NCI-H2081 (cell line): ENCODE results near the gene FOXP2.
"Not testable (repeated sequence)": the region's sequence is repeated elsewhere in the genome, so short reads cannot be mapped to it uniquely, and the experiment has no call there.

Experiments
- DNase-seq, 2 experiments: peaks; one replicate each; lab custom pipeline; 2025; lab: John Stamatoyannopoulos, UW

The FOXP2 gene

GRCh38 chr7:114588506-114588905, 173.9 kb downstream of the FOXP2 start:
- DNase-seq, result no peak

- no peak for DNase-seq
Observed at GRCh38 chr7:114589436-114589835, 174.8 kb downstream of the FOXP2 start.

GRCh38 chr7:114590298-114590697, 175.7 kb downstream of the FOXP2 start:
- no peak for DNase-seq

GRCh38 chr7:114598946-114599345, 184.3 kb downstream of the FOXP2 start:
- no peak for DNase-seq

- DNase-seq, result no peak
Observed at GRCh38 chr7:114606100-114606499, 191.5 kb downstream of the FOXP2 start.

GRCh38 chr7:114608822-114609221, 194.2 kb downstream of the FOXP2 start:
- not testable (repeated sequence) for DNase-seq

- no peak for DNase-seq
Observed at GRCh38 chr7:114620208-114620607, 205.6 kb downstream of the FOXP2 start.

GRCh38 chr7:114622221-114622620, 207.6 kb downstream of the FOXP2 start:
- DNase-seq, result peak in 1 of 2 experiments; percentile 41

- no peak for DNase-seq
Observed at GRCh38 chr7:114623146-114623545, 208.5 kb downstream of the FOXP2 start.

- no peak for DNase-seq
Observed at GRCh38 chr7:114627231-114627630, 212.6 kb downstream of the FOXP2 start.

GRCh38 chr7:114628362-114628761, 213.7 kb downstream of the FOXP2 start:
- DNase-seq, result no peak

GRCh38 chr7:114629762-114630161, 215.1 kb downstream of the FOXP2 start:
- DNase-seq, result no peak

GRCh38 chr7:114630201-114630990, 215.8 kb downstream of the FOXP2 start:
- peak; percentile 50 to 54 for DNase-seq

- peak in 1 of 2 experiments; percentile 28 for DNase-seq
Observed at GRCh38 chr7:114631249-114631822, 216.7 kb downstream of the FOXP2 start.

- no peak for DNase-seq
Observed at GRCh38 chr7:114639451-114639850, 224.8 kb downstream of the FOXP2 start.

GRCh38 chr7:114644455-114644854, 229.8 kb downstream of the FOXP2 start:
- peak in 1 of 2 experiments; percentile 27 for DNase-seq

GRCh38 chr7:114645451-114645850, 230.8 kb downstream of the FOXP2 start:
- peak; percentile 69 to 94 for DNase-seq

- DNase-seq, result no peak
Observed at GRCh38 chr7:114647518-114647917, 232.9 kb downstream of the FOXP2 start.

GRCh38 chr7:114648117-114648516, 233.5 kb downstream of the FOXP2 start:
- DNase-seq, result no peak

GRCh38 chr7:114648680-114649079, 234.1 kb downstream of the FOXP2 start:
- DNase-seq, result peak in 1 of 2 experiments; percentile 54

- DNase-seq, result peak in 1 of 2 experiments; percentile 32
Observed at GRCh38 chr7:114649689-114650088, 235.1 kb downstream of the FOXP2 start.

- DNase-seq, result no peak
Observed at GRCh38 chr7:114650491-114650890, 235.9 kb downstream of the FOXP2 start.

GRCh38 chr7:114652041-114652440, 237.4 kb downstream of the FOXP2 start:
- DNase-seq, result peak in 1 of 2 experiments; percentile 67
